ENCODE measurements around the gene MAP3K3.

MAP3K3 gene

DNA sequence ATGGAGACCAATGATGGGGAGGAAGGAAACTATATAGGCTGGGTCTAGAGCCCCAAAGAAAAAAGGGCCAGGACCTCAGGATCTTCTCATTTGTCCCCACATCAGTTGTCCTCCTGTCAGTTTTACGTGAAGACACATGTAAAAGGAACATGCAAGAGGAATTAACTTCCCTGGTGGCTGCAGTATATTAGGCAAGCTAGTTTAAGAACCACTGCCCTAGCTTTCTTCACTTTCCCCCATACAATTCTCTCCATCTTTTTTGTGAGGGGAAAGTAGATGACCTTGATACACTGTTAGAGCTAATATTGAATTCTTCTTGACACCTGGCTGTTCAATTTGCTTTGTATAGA is 2.3 kb downstream of the MAP3K3 start:
- TF ChIP-seq, protein P1, sequence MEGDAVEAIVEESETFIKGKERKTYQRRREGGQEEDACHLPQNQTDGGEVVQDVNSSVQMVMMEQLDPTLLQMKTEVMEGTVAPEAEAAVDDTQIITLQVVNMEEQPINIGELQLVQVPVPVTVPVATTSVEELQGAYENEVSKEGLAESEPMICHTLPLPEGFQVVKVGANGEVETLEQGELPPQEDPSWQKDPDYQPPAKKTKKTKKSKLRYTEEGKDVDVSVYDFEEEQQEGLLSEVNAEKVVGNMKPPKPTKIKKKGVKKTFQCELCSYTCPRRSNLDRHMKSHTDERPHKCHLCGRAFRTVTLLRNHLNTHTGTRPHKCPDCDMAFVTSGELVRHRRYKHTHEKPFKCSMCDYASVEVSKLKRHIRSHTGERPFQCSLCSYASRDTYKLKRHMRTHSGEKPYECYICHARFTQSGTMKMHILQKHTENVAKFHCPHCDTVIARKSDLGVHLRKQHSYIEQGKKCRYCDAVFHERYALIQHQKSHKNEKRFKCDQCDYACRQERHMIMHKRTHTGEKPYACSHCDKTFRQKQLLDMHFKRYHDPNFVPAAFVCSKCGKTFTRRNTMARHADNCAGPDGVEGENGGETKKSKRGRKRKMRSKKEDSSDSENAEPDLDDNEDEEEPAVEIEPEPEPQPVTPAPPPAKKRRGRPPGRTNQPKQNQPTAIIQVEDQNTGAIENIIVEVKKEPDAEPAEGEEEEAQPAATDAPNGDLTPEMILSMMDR (IDR thresholded peaks at IDR 0.05) = no peak

DNA sequence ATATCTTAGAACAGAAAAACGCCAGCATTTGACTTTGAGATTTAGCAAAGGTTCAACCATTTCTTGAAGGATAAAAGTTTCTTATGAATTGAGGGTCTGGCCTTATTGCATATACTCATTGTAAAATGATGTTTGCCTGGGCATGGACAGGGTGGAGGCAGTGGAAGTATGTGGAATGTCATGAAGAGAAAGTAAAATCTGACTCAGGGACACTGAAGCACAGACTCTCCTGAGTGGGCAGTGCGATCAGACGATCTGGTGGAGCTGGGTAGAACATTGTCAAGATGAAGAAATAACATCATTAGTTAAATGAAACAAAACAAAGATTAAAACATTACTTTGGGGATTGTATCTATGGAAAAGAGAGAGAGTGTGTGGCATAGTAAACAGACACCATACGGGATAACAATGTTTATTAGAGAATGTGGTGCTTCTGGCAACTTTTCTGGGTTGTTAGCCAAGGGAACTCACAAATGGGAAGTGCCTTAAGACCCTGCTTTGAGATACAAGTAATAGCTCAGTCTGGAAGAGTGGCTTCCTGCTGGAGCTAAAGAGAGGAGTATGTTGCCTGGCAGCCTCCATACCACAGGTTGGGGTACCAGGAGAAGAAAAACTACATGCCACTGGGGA is 4.4 kb downstream of the MAP3K3 start:
- TF ChIP-seq, protein P1 (IDR thresholded peaks at IDR 0.05) = no peak

DNA sequence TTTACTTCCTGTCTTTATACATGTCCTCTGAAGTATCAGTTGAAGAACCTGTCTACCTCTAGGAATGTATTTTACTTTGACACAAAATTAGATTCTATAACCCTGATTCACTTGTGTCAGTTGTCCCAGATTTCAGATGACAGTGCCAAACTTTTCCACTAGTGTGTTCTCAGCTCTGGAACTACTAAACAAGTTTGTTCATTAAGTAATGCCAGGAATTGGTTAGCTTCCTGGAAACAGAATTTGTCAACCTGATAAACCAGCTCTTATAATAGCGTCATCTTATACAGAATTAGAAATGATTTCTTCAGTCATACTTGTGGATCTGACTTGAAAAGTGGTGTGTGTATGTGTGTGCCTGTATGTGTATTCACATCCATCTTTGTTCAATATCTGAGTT is 7.4 kb downstream of the MAP3K3 start:
- TF ChIP-seq, protein P1 (IDR thresholded peaks at IDR 0.05) = no peak

DNA sequence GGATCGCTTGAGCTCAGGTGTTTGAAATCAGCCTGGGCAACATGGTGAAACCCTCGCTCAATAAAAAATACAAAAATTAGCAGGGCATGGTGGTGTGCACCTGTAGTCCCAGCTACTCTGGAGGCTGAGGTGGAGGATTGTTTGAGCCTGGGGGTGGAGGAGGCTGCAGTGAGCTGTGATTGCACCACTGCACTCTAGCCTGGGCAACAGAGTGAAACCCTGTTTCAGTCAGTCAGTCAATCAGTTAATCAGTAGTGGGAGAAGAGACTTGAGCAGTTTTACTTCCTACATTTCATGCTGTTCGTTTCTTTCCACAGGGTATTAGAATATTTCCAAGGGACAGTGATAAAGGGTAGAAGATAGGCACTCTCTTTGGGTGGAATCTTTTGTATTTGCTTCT is 8.8 kb downstream of the MAP3K3 start:
- TF ChIP-seq, protein P1 (IDR thresholded peaks at IDR 0.05) = no peak

DNA sequence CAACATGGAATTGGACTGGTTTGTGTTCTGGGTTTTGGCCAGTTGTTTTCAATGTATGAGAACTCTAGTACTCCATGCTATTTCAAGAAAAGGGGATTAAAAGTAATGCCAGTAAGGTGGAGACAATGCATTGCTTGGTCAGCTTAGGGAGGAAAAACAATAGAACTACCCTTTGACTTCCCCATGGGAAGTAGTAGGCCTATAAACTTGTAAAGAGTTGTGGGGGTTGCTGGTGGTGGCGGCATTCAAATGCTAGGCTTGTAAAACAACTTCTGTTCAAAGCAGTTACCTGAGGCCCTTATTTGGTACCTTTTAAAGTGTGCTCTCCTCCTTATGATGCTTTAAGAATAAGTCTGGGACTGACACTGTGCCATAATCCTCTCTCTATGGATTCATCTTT is 9.4 kb downstream of the MAP3K3 start:
- TF ChIP-seq, protein P1 (IDR thresholded peaks at IDR 0.05) = no peak

DNA sequence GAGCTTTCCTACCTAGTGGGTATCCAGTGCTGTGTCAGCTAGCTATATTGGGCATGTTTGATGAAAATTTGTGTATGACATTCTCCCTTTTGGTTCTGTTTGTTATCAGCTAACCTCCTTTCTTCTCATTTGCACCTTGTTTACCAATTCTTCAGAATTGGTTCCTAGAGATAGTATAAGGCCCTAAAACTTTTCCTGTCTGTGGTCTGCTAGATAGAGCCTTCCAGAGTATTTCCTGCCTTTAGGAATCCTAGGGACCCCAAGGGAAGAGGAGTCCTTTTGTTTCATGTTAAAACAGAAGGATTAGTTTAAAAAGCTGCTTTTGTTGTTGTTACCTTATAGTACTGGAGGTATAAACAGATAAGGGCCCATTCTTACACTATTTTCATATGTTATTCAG is 11.5 kb downstream of the MAP3K3 start:
- TF ChIP-seq, protein P1 (IDR thresholded peaks at IDR 0.05) = no peak

DNA sequence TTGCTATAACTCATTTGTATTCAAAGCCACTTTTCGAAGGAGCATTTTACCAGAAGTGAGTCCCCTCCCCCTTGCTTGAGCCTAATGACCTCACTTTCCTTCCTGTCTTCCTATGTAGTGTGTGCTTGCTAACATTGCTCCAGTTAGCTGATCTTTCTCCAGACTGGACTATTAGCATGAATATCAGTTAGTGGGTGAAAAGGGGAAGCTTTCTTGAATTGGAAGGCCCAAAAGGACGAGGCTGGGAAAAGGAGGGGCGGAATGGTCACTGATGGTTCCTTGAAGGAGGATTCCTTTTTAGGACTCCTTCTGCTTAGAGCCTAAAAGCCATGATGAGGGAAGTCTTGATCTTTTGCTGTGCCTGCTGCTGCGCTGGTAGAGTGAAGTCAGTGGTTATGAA is 11.9 kb downstream of the MAP3K3 start:
- TF ChIP-seq, protein P1 (IDR thresholded peaks at IDR 0.05) = no peak

DNA sequence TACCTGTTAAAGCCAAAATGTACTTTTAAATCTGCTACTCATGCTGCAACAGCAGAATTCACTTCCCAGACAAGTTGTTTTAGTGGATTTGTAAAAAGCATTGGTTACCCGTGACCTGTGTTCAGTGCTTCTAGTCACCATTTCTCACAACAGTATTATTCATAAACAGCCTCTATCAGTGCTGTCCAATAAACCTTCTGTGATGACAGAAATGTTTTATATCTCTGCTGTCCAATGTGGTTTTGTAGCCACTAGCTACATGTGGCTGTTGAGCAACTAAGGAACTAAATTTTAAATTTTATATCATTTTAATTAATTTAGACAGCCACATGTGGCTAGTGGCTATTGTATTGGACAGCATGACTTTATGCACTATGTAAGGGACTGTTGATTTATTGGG is 12.6 kb downstream of the MAP3K3 start:
- TF ChIP-seq, protein P1 (IDR thresholded peaks at IDR 0.05) = no peak
